Astrocyte (in vitro differentiated cells and primary cell): ENCODE results near the gene REG1A. TPM values are rescaled to one million over a fixed set of nuclear protein-coding genes. Genes with fewer than 3 reads are reported as not detected.

Experiments
- DNase-seq: peaks from one replicate; pipeline ENCODE4 v3.0.0-alpha.2; 2010; ENCODE audit warnings: low read depth
- FAIRE-seq: peaks from 2 replicates; lab custom pipeline; 2011; peaks lifted over from hg19 to GRCh38; lab: Jason Lieb, UNC
- H2AFZ ChIP-seq: 2 replicates; pipeline ENCODE4 v1.6.0; 2012; ENCODE audit warnings: low read depth, low read length, inconsistent platforms
- H3K27ac ChIP-seq: 2 replicates; pipeline ENCODE4 v1.5.1; 2011; ENCODE audit warnings: low read depth, low read length, inconsistent platforms
- H3K27me3 ChIP-seq: 2 replicates; pipeline ENCODE4 v1.6.0; 2011; ENCODE audit warnings: low read length, inconsistent platforms; ENCODE audit not compliant: insufficient read depth
- H3K36me3 ChIP-seq: 2 replicates; pipeline ENCODE4 v1.5.1; 2011; ENCODE audit warnings: low read length, inconsistent platforms; ENCODE audit not compliant: insufficient read depth
- H3K4me1 ChIP-seq: 2 replicates; pipeline ENCODE4 v1.5.1; 2011; ENCODE audit warnings: low read length, inconsistent platforms; ENCODE audit not compliant: insufficient read depth
- H3K4me2 ChIP-seq: 2 replicates; pipeline ENCODE4 v1.6.0; 2012; ENCODE audit warnings: low read length, inconsistent platforms
- H3K4me3 ChIP-seq: 2 replicates; pipeline ENCODE4 v1.5.1; 2011; ENCODE audit warnings: low read depth, mild to moderate bottlenecking, low read length, inconsistent platforms; ENCODE audit not compliant: insufficient read depth
- H3K79me2 ChIP-seq: 2 replicates; pipeline ENCODE4 v1.6.0; 2012; ENCODE audit warnings: mild to moderate bottlenecking, low read length, inconsistent platforms; ENCODE audit not compliant: insufficient read depth
- H3K9ac ChIP-seq: 2 replicates; pipeline ENCODE4 v1.6.0; 2012; ENCODE audit warnings: mild to moderate bottlenecking, low read length, inconsistent platforms
- H3K9me3 ChIP-seq: 2 replicates; pipeline ENCODE4 v1.5.1; 2012; ENCODE audit warnings: low read depth, mild to moderate bottlenecking, low read length, inconsistent platforms; ENCODE audit not compliant: insufficient read depth
- H4K20me1 ChIP-seq: 2 replicates; pipeline ENCODE4 v1.6.0; 2012; ENCODE audit warnings: low read length, inconsistent platforms; ENCODE audit not compliant: insufficient read depth
- H3K27ac Mint-ChIP-seq: one replicate; pipeline ENCODE4 v1.8.0; 2021; ENCODE audit warnings: mild to moderate bottlenecking, mixed read lengths; ENCODE audit not compliant: unreplicated experiment
- H3K27me3 Mint-ChIP-seq: one replicate; pipeline ENCODE4 v1.8.0; 2021; ENCODE audit warnings: low read depth, mixed read lengths; ENCODE audit not compliant: unreplicated experiment
- H3K36me3 Mint-ChIP-seq: one replicate; pipeline ENCODE4 v1.8.0; 2021; ENCODE audit warnings: low read depth, mixed read lengths; ENCODE audit not compliant: unreplicated experiment
- H3K4me1 Mint-ChIP-seq: one replicate; pipeline ENCODE4 v1.8.0; 2021; ENCODE audit warnings: low read depth, mixed read lengths; ENCODE audit not compliant: unreplicated experiment
- H3K4me3 Mint-ChIP-seq: one replicate; pipeline ENCODE4 v1.8.0; 2021; ENCODE audit warnings: mild to moderate bottlenecking, moderate library complexity, mixed read lengths; ENCODE audit not compliant: unreplicated experiment
- H3K9me3 Mint-ChIP-seq: one replicate; pipeline ENCODE4 v1.8.0; 2021; ENCODE audit warnings: mild to moderate bottlenecking, mixed read lengths; ENCODE audit not compliant: unreplicated experiment
- EZH2 ChIP-seq: IDR thresholded peaks from 2 replicates; pipeline ENCODE4 v1.6.1; 2012; ENCODE audit warnings: mild to moderate bottlenecking, low read length, inconsistent platforms; ENCODE audit not compliant: insufficient read depth
- total RNA-seq: library from RNA; stranded (reverse); gene quantifications from 2 replicates; pipeline ENCODE4 v1.2.1, GENCODE V29; 2021
- TF ChIP-seq, protein P1 (sequence below): IDR thresholded peaks from 2 replicates; pipeline ENCODE4 v1.5.1; 2011; ENCODE audit warnings: low read depth, mild to moderate bottlenecking, inconsistent platforms, low read length, moderate library complexity; ENCODE audit not compliant: insufficient read depth

REG1A gene
- total RNA-seq, 1 donor from 2014 or later = not detected

DNA sequence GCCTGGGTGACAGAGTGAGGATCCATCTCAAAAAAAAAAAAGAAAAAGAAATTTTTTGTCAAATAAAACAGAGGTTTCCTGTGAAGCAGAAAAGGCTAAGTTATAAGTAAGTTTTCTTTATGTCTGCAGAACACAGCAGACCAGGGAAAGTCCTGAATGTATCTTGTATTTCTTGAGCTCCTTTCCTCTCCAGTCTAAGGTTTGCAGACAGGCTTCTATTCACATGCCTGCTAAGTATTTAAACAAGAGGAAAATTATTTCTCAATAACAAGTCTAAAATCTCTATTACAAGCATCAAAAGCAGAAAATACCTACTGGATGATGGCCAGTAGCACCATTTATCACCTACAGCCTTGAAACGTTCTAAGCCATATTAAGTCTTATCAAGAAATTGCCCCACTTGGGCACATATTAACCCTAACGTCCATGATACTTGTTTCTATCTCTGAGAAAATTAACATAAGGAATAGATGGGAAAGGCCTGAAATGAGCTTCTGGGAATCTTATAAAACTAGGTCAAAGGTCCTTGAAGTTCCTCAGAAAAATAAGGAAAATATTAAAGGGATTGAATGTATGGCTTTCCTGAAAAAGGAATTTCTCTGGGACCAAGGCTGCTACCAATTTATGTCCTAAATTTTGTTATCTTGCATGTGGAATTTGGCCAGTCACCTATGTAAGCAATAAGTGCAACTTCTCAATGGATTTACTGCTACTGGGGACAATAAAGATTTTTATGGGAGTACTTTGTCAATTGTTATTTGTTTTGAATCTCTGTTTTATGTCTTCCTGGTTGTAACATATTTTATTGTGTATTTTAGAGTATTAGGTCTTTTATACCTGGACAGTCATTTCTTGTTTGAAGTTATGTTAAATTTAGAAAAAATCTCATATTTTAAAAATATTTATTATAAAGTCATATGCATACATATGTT is 3.0 kb upstream of the REG1A start:
- FAIRE-seq (no peak), DNase-seq (no peak)
- Histone ChIP-seq H2AFZ (no peak overlapping the region), H3K9ac (no peak overlapping the region), H3K27ac (no peak overlapping the region), H3K4me2 (no peak overlapping the region), H3K9me3 (peaks cover 11% of the 10 kb centered on the region), H3K4me3 (no peak overlapping the region), H3K4me1 (no peaks in the 10 kb centered on the region), H3K27me3 (no peaks in the 10 kb centered on the region), H3K79me2 (no peaks in the 10 kb centered on the region), H3K36me3 (no peaks in the 10 kb centered on the region), H4K20me1 (no peaks in the 10 kb centered on the region)
- Mint-ChIP-seq H3K4me3 (no peak overlapping the region), H3K9me3 (no peaks in the 10 kb centered on the region), H3K4me1 (no peaks in the 10 kb centered on the region), H3K27me3 (peaks cover 13% of the 10 kb centered on the region), H3K36me3 (no peaks in the 10 kb centered on the region), H3K27ac (no peak overlapping the region)
- TF ChIP-seq EZH2 = no peak
- TF ChIP-seq, protein P1, sequence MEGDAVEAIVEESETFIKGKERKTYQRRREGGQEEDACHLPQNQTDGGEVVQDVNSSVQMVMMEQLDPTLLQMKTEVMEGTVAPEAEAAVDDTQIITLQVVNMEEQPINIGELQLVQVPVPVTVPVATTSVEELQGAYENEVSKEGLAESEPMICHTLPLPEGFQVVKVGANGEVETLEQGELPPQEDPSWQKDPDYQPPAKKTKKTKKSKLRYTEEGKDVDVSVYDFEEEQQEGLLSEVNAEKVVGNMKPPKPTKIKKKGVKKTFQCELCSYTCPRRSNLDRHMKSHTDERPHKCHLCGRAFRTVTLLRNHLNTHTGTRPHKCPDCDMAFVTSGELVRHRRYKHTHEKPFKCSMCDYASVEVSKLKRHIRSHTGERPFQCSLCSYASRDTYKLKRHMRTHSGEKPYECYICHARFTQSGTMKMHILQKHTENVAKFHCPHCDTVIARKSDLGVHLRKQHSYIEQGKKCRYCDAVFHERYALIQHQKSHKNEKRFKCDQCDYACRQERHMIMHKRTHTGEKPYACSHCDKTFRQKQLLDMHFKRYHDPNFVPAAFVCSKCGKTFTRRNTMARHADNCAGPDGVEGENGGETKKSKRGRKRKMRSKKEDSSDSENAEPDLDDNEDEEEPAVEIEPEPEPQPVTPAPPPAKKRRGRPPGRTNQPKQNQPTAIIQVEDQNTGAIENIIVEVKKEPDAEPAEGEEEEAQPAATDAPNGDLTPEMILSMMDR = no peak

DNA sequence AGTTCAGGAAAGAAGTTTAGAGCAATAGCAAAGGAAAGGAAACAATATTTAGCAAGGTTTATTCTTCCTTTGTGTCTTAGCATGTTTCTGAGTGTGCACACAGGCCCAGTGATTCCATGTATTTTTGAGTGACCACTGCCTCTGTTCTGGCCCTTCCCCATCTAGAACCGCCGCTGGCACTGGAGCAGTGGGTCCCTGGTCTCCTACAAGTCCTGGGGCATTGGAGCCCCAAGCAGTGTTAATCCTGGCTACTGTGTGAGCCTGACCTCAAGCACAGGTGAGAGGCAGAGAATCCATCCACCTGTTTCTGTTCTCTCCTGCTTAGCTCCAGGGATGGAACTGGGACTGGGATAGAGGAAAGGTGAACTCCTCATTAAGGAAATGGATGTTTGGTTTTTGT is 2.4 kb downstream of the REG1A start:
- TF ChIP-seq EZH2 = no peak
- TF ChIP-seq, protein P1 = no peak
- H3K9me3 ChIP-seq = peaks cover 11% of the 10 kb centered on the region
- H3K79me2 ChIP-seq = no peaks in the 10 kb centered on the region
- H3K4me3 ChIP-seq = no peak overlapping the region
- Mint-ChIP-seq H3K4me1 (no peaks in the 10 kb centered on the region), H3K27ac (no peak overlapping the region), H3K4me3 (no peak overlapping the region), H3K36me3 (no peaks in the 10 kb centered on the region), H3K9me3 (no peaks in the 10 kb centered on the region), H3K27me3 (peaks cover 23% of the 10 kb centered on the region)
- FAIRE-seq = no peak
- no peak overlapping the region for H2AFZ ChIP-seq
- H3K27ac ChIP-seq = no peak overlapping the region
- no peak for DNase-seq
- H3K36me3 ChIP-seq = no peaks in the 10 kb centered on the region
- no peaks in the 10 kb centered on the region for H4K20me1 ChIP-seq
- no peaks in the 10 kb centered on the region for H3K4me1 ChIP-seq
- H3K27me3 ChIP-seq = no peaks in the 10 kb centered on the region
- H3K4me2 ChIP-seq = no peak overlapping the region
- no peak overlapping the region for H3K9ac ChIP-seq
